GM19397 (cell line): ENCODE measurements around the gene C11orf21.

Source experiments
- ATAC-seq: cut with Tn5 transposase; IDR thresholded peaks from one replicate; pipeline ENCODE4 v1.9.1; 2021; ENCODE audit warnings: mild to moderate bottlenecking, moderate library complexity; ENCODE audit not compliant: unreplicated experiment

C11orf21 gene

DNA sequence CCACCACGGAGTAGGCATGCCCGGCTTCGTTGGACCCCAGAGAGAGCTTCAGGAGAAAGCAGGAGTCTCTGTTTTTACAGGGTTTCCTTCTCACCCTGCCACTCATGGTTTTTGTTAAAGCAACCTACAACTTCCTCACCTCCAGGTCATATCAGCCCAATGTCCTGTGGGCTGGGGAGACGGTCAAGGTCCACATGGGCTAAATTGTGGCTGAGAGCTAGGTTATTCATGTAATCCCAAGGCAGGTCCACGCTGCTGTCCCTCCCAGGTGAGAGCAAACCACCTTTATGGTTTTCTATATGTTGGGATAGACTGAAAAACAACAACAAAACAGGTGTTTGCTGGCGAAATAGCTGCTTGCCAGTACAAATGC lies 19.6 kb upstream of the C11orf21 start:
- no peak for ATAC-seq

- no peak for ATAC-seq
Observed at GRCh38 chr11:2320568-2321310, 19.0 kb upstream of the C11orf21 start.

GRCh38 chr11:2319791-2320472 lies 18.2 kb upstream of the C11orf21 start:
- no peak for ATAC-seq

DNA sequence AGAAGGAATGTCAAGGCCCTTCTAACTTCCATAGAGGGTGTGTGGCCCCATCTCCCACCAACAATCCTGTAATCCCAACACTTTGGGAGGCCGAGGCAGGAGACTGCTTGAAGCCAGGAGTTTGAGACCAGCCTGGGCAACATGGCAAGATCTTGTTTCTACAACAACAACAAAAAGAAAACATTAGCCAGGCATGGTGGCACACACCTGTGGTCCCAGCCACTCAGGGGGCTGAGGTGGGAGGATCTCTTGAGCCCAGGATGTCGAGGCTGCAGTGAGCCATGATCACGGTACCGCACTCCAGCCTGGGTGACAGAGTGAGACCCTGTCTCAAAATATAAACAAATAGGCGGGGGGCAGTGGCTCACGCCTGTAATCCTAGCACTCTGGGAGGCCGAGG lies 17.0 kb upstream of the C11orf21 start:
- no peak for ATAC-seq

DNA sequence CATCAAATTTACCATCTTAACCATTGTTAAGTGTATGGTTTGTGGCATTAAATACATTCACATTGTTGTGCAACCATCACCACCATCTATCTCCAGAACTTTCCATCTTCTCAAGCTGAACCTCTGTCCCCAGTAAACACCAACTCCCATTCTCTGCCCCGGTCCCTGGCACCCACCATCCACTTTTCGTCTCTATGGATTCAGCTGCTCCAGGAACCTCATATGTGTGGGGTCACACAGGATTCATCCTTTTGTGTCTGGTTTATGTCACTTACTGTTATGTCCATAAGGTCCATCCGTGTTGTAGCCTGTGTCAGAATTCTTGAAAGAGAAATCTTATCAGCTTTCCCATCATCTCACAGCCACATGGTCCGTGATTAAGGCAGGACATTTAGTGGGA lies 16.4 kb upstream of the C11orf21 start:
- ATAC-seq = no peak

GRCh38 chr11:2317354-2318050 lies 15.8 kb upstream of the C11orf21 start:
- no peak for ATAC-seq

DNA sequence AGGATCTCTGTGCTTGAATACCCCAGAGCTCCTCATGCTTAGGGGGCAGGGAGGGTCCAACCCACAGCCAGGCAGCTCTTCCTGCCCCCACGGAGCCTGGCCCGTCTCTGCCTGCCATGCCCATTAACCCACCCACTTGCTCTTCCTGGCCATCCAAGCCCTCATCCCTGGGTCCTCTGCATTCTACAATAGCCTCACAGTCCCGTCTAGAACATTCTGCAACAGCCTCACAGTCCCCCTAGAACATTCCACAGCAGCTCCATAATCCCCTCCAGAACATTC lies 15.2 kb upstream of the C11orf21 start:
- no peak for ATAC-seq

- ATAC-seq = no peak
Observed at GRCh38 chr11:2316169-2316962, 14.6 kb upstream of the C11orf21 start.

- ATAC-seq = no peak
Observed at GRCh38 chr11:2315395-2316168, 13.9 kb upstream of the C11orf21 start.

GRCh38 chr11:2314525-2315394 lies 13.0 kb upstream of the C11orf21 start:
- no peak for ATAC-seq

- ATAC-seq = no peak
Observed at GRCh38 chr11:2314136-2314524, 12.4 kb upstream of the C11orf21 start.

GRCh38 chr11:2313051-2313951 lies 11.6 kb upstream of the C11orf21 start:
- no peak for ATAC-seq

DNA sequence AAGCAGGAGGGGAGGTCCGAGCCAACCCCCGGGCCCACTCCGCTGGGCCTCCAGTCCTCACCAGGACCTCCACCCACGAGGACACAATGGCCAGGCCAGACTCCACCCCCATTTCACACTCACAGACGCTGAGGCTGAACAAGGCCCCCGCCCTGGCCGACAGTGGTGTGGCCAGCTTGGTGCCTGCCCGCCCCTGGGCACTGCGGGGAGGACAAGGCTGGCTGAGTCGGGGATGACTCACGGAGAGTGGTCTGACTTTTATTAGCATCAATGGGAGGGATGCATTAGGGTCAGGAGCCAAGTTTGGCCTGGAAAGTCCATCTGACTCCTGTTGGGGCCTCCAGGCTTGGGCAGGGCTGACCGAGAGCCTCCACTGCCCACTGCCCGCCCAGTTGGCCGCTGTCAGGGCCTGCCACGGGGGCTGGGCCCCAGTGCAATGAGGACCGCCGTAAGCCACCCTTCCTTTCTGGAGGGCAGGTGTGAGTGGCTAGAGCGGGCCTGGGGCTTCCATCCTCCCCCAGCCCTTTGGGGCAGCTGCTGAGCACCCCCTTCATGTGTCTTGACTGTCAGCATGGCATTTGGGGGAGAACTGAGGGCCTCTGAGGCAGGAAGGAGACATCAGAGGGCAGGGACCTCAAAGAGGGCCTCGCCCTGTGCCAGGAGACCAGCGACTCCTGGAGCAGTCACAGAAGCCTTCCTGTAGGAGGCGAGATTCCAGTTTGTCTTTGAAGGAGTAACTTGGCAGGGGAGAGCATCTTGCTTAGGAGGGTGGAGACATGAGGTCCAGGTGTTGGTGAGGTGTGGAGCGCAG lies 10.7 kb upstream of the C11orf21 start:
- no peak for ATAC-seq

GRCh38 chr11:2311353-2312133 lies 9.8 kb upstream of the C11orf21 start:
- no peak for ATAC-seq

- ATAC-seq = no peak
Observed at GRCh38 chr11:2310786-2311352, 9.2 kb upstream of the C11orf21 start.

GRCh38 chr11:2310073-2310785 lies 8.5 kb upstream of the C11orf21 start:
- ATAC-seq = no peak
